ENCODE data around the gene ZDHHC7. TPM values are rescaled to one million over a fixed set of nuclear protein-coding genes. Genes with fewer than 3 reads are reported as not detected.
A peak's percentile ranks its signal among the peaks of the same experiment; 100 is the strongest.

The ZDHHC7 gene
- total RNA-seq, 1 experiment from 2014 or later: 39.9 TPM

DNA sequence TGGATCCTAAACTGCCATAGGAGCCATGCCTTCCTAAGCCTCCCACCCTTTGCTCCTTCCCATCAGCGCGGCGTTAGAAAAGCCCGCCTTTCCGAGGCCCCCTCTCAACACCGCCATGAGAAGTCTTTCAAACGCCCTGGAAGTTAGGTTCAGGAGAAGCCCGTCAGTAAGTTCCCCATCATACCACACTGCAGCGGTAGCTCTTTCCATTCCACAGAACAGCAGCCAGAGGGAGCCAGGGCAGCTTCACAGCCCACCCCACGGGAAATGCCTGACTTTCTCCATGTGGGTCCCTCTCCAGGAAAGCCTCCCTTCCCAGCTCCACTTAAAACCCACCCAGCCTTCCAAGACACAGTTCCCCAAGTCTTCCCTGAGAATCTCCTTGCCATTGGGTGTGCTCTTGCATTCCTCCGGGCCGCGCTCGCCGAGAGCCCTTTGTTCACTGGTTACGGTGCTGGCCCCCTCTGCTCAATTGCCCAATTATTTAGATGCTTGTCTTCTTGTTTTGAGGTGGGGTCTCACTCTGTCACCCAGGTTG is 44.9 kb upstream of the ZDHHC7 start:
- DNase-seq (ENCODE audit: low read depth, low spot score): no peak
- H3K4me2 ChIP-seq (ENCODE audit: low read length): no peak overlapping the region
- POLR2A ChIA-PET: no interaction called here
- no peaks in the 10 kb centered on the region for H3K36me3 ChIP-seq (ENCODE audit: control insufficient read depth in 1 of 2, insufficient read depth in 2 of 2, low read length in 2 of 2)
- no peaks in the 10 kb centered on the region for H3K9me3 ChIP-seq (ENCODE audit: control insufficient read depth in 1 of 2, insufficient read depth in 1 of 2, low read depth in 1 of 2, low read length in 2 of 2)
- H3K4me3 ChIP-seq (replicated peaks in 1 of 2; ENCODE audit: low read depth in 1 of 2, low read length in 2 of 2): no peak overlapping the region
- no TSS peak for BruUV-seq (replicated peaks)
- H4K20me1 ChIP-seq (ENCODE audit: insufficient read depth): no peaks in the 10 kb centered on the region
- intact Hi-C loops (cut with micrococcal nuclease): no loop called here
- no peak overlapping the region for H3K9ac ChIP-seq (ENCODE audit: low read length)
- RAD21 ChIA-PET (ENCODE audit: low non-redundant PET in 1 of 2, low total read pairs in 2 of 2, uncharacterized antibody in 2 of 2, unreplicated experiment in 2 of 2): no interaction called here
- ATAC-seq: no peak
- H2AFZ ChIP-seq (ENCODE audit: low read depth, low read length, poor library complexity, severe bottlenecking): no peak overlapping the region
- CTCF ChIA-PET: interaction anchor here (0.6 to 1.9 kb wide), 4 partner anchors 9 to 546 kb away, joined by 3 to 6 read pairs (median 4); no protein-coding TSS in a partner anchor
- TF ChIP-seq CTCF (IDR thresholded peaks at IDR 0.05 in 2 of 3, conservative IDR thresholded peaks at IDR 0.05 in 1 of 3; ENCODE audit: borderline replicate concordance in 1 of 3, insufficient read depth in 1 of 3, low read depth in 2 of 3, low read length in 2 of 3) (peak in 1 of 3 experiments; percentile 29; a peak in 1 of 6 replicates), RAD21 (IDR thresholded peaks at IDR 0.05; ENCODE audit: low read depth) (peak; percentile 17; the same call in 1 of the 2 replicates), EGR1 (IDR thresholded peaks at IDR 0.05; ENCODE audit: low read depth) (no peak)
- peaks cover 2 to 9% of the 10 kb centered on the region in 2 experiments; a peak in 2 of 4 replicates for H3K4me1 ChIP-seq (ENCODE audit: control insufficient read depth in 1 of 2, insufficient read depth in 2 of 2, low read length in 2 of 2)
- H3K79me2 ChIP-seq (ENCODE audit: insufficient read depth, low read length): no peaks in the 10 kb centered on the region
- H3K9me2 ChIP-seq (ENCODE audit: insufficient read depth): no peaks in the 10 kb centered on the region
- no peak overlapping the region for H3K27ac ChIP-seq (ENCODE audit: low read depth, low read length)
- H3K27me3 ChIP-seq (ENCODE audit: insufficient read depth, low read length): no peaks in the 10 kb centered on the region

DNA sequence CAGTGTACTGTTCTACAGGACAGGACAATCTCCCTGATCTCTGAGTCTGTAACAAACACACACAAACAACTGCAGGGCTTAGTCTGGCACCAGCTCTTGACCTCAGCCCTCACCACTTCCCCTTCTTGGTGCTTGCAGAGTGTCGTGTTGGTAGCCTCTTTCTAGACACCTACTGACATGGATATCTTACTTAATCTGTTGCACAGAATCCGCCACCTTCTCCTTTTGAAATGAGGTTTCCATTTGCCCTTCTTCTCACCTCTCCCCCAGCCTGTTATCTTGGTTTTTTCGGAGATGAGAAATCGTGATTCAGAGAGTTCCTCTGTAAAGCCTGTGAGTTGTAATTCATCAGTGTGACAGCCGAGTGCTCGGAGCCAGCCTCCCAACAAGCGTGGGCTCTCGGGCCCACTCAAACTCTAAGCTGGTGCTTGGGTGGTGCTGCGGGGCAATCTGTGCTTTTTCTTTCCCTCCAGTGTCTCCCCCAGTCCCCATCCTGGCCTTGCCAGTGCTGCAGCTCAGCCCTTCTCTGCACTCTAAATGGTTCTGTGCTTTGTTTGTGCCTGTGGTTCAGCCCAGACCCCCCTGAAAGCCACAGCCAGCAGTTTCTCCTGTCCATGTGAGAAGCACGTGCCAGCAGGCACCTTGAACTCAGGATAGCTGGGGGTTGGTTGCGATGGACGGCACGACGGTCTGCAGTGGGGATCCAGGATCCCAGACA is 44.3 kb upstream of the ZDHHC7 start:
- Histone ChIP-seq H3K9me2 (ENCODE audit: insufficient read depth) (no peaks in the 10 kb centered on the region), H3K4me2 (ENCODE audit: low read length) (no peak overlapping the region), H3K36me3 (ENCODE audit: control insufficient read depth in 1 of 2, insufficient read depth in 2 of 2, low read length in 2 of 2) (no peaks in the 10 kb centered on the region), H3K9ac (ENCODE audit: low read length) (no peak overlapping the region), H3K79me2 (ENCODE audit: insufficient read depth, low read length) (no peaks in the 10 kb centered on the region), H2AFZ (ENCODE audit: low read depth, low read length, poor library complexity, severe bottlenecking) (no peak overlapping the region), H3K27ac (ENCODE audit: low read depth, low read length) (no peak overlapping the region), H3K27me3 (ENCODE audit: insufficient read depth, low read length) (no peaks in the 10 kb centered on the region), H4K20me1 (ENCODE audit: insufficient read depth) (no peaks in the 10 kb centered on the region), H3K9me3 (ENCODE audit: control insufficient read depth in 1 of 2, insufficient read depth in 1 of 2, low read depth in 1 of 2, low read length in 2 of 2) (no peaks in the 10 kb centered on the region), H3K4me3 (replicated peaks in 1 of 2; ENCODE audit: low read depth in 1 of 2, low read length in 2 of 2) (no peak overlapping the region), H3K4me1 (ENCODE audit: control insufficient read depth in 1 of 2, insufficient read depth in 2 of 2, low read length in 2 of 2) (peaks cover 2 to 9% of the 10 kb centered on the region in 2 experiments; a peak in 2 of 4 replicates)
- CTCF ChIA-PET: interaction anchor here (0.6 to 1.0 kb wide), 3 partner anchors 9 to 545 kb away, joined by 3 to 4 read pairs (median 4); no protein-coding TSS in a partner anchor
- no TSS peak for BruUV-seq (replicated peaks)
- POLR2A ChIA-PET: no interaction called here
- RAD21 ChIA-PET (ENCODE audit: low non-redundant PET in 1 of 2, low total read pairs in 2 of 2, uncharacterized antibody in 2 of 2, unreplicated experiment in 2 of 2): no interaction called here
- no peak for DNase-seq (ENCODE audit: low read depth, low spot score)
- no peak for ATAC-seq
- intact Hi-C loops (cut with micrococcal nuclease): no loop called here
- TF ChIP-seq EZH2 (IDR thresholded peaks at IDR 0.05) (no peak), RAD21 (IDR thresholded peaks at IDR 0.05; ENCODE audit: low read depth) (no peak), ZNF274 (IDR thresholded peaks at IDR 0.05; ENCODE audit: low read depth, low read length) (no peak), EGR1 (IDR thresholded peaks at IDR 0.05; ENCODE audit: low read depth) (no peak), SIN3A (IDR thresholded peaks at IDR 0.05; ENCODE audit: low read depth) (no peak), JUND (IDR thresholded peaks at IDR 0.05) (no peak), ELF1 (IDR thresholded peaks at IDR 0.05; ENCODE audit: borderline replicate concordance, low read depth) (no peak), POLR2A (IDR thresholded peaks at IDR 0.05; ENCODE audit: borderline replicate concordance, extremely low read depth, insufficient read depth, insufficient read length) (no peak), TCF7L2 (IDR thresholded peaks at IDR 0.05; ENCODE audit: borderline replicate concordance, extremely low read depth, insufficient read depth, insufficient read length) (no peak), EZH2phosphoT487 (IDR thresholded peaks at IDR 0.05; ENCODE audit: borderline replicate concordance) (no peak), SRF (IDR thresholded peaks at IDR 0.05; ENCODE audit: low read depth) (no peak), SP1 (IDR thresholded peaks at IDR 0.05; ENCODE audit: low read depth) (no peak), REST (IDR thresholded peaks at IDR 0.05; ENCODE audit: low read depth) (no peak), CBX3 (IDR thresholded peaks at IDR 0.05; ENCODE audit: low read depth) (no peak)
